OCI-LY1 (cell line): ENCODE results near the gene SCIN.

Experiments
- H2AFZ ChIP-seq: fragments of 200-600 bp; sonication (generic), shearing (Covaris generic); 2 replicates; pipeline ENCODE4 v1.6.0; 2014; ENCODE audit warnings: antibody characterized with exemption, mild to moderate bottlenecking, low read length
- H3F3A ChIP-seq: fragments of 200-600 bp; sonication (generic), shearing (Covaris generic); 2 replicates; pipeline ENCODE4 v1.6.0; 2014; ENCODE audit warnings: mild to moderate bottlenecking, antibody characterized with exemption, low read length, moderate library complexity; ENCODE audit not compliant: insufficient read depth
- H3K27ac ChIP-seq: fragments of 200-600 bp; sonication (generic); 2 replicates; pipeline ENCODE4 v1.5.1; 2014; ENCODE audit warnings: low read length, mixed run types, mild to moderate bottlenecking, low read depth; ENCODE audit not compliant: poor library complexity, severe bottlenecking
- H3K27me3 ChIP-seq: fragments of 200-600 bp; sonication (generic); 2 replicates; pipeline ENCODE4 v1.6.0; 2014; ENCODE audit warnings: antibody characterized with exemption, mild to moderate bottlenecking, low read length, moderate library complexity; ENCODE audit not compliant: insufficient read depth
- H3K36me3 ChIP-seq: fragments of 200-600 bp; sonication (generic); 2 replicates; pipeline ENCODE4 v1.6.1; 2014; ENCODE audit warnings: mild to moderate bottlenecking, antibody characterized with exemption, low read length, moderate library complexity, mixed read lengths; ENCODE audit not compliant: insufficient read depth
- H3K4me1 ChIP-seq: fragments of 200-600 bp; sonication (generic); 2 replicates; pipeline ENCODE4 v1.5.1; 2014; ENCODE audit warnings: mild to moderate bottlenecking, low read length, moderate library complexity; ENCODE audit not compliant: insufficient read depth, severe bottlenecking
- H3K4me2 ChIP-seq: fragments of 200-600 bp; sonication (generic), shearing (Covaris generic); 2 replicates; pipeline ENCODE4 v1.6.1; 2014; ENCODE audit warnings: low read length
- H3K4me3 ChIP-seq: fragments of 200-600 bp; sonication (generic); 2 replicates; pipeline ENCODE4 v1.5.1; 2014; ENCODE audit warnings: low read length, low read depth, mild to moderate bottlenecking, mixed read lengths; ENCODE audit not compliant: poor library complexity, severe bottlenecking
- H3K79me2 ChIP-seq: fragments of 200-600 bp; shearing (Covaris generic); 2 replicates; pipeline ENCODE4 v1.6.1; 2016; ENCODE audit warnings: mixed run types, low read length, mixed read lengths; ENCODE audit not compliant: insufficient read depth
- H3K9ac ChIP-seq: fragments of 200-600 bp; sonication (generic), shearing (Covaris generic); 2 replicates; pipeline ENCODE4 v1.6.1; 2014; ENCODE audit warnings: mild to moderate bottlenecking, low read length, mixed read lengths
- H3K9me2 ChIP-seq: fragments of 200-600 bp; sonication (generic), shearing (Covaris generic); 2 replicates; pipeline ENCODE4 v1.6.1; 2014; ENCODE audit warnings: low read depth, mild to moderate bottlenecking, low read length, mixed read lengths
- H3K9me3 ChIP-seq: fragments of 200-600 bp; shearing (Covaris generic); 2 replicates; pipeline ENCODE4 v1.6.1; 2014; ENCODE audit warnings: low read length, mixed read lengths
- H4K20me1 ChIP-seq: fragments of 200-600 bp; sonication (generic), shearing (Covaris generic); 2 replicates; pipeline ENCODE4 v1.6.0; 2016; ENCODE audit warnings: mild to moderate bottlenecking, low read length; ENCODE audit not compliant: insufficient read depth
- EZH2 ChIP-seq: fragments of 200-600 bp; sonication (generic), shearing (Covaris generic); IDR thresholded peaks from 2 replicates; pipeline ENCODE4 v1.8.0; 2017; ENCODE audit warnings: borderline replicate concordance, mixed run types, mild to moderate bottlenecking, antibody characterized with exemption, low read length, moderate library complexity, mixed read lengths
- TF ChIP-seq, protein P1 (sequence below): fragments of 200-600 bp; sonication (generic), shearing (Covaris generic); IDR thresholded peaks from 2 replicates; pipeline ENCODE4 v1.5.1; 2017; ENCODE audit warnings: mild to moderate bottlenecking, antibody characterized with exemption, low read length, moderate library complexity, mixed read lengths

SCIN gene

DNA sequence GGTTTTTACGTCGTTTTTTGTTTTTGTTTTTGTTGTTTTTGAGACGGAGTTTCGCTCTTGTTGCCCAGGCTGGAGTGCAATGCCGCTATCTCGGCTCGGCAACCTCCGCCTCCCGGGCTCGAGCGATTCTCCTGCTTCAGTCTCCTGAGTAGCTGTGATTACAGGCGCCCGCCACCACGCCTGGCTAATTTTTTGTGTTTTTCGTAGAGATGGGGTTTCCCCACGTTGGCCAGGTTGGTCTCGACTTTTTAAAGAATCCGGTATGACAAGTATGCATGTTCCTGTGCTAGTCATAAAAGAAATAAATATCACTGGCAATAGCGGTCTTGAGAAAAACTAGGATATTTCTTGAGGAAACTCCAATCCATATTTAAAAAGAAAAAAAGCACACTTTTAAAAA lies 114.2 kb downstream of the SCIN start:
- Histone ChIP-seq H3K27ac (no peak overlapping the region), H3K4me3 (no peak overlapping the region), H3K27me3 (no peaks in the 10 kb centered on the region), H3F3A (no peaks in the 10 kb centered on the region), H3K79me2 (no peaks in the 10 kb centered on the region), H3K4me1 (no peaks in the 10 kb centered on the region), H3K9me3 (no peaks in the 10 kb centered on the region), H3K36me3 (no peaks in the 10 kb centered on the region), H3K9ac (no peak overlapping the region), H2AFZ (no peak overlapping the region), H3K9me2 (no peaks in the 10 kb centered on the region), H3K4me2 (no peak overlapping the region), H4K20me1 (no peaks in the 10 kb centered on the region)
- TF ChIP-seq, protein P1, sequence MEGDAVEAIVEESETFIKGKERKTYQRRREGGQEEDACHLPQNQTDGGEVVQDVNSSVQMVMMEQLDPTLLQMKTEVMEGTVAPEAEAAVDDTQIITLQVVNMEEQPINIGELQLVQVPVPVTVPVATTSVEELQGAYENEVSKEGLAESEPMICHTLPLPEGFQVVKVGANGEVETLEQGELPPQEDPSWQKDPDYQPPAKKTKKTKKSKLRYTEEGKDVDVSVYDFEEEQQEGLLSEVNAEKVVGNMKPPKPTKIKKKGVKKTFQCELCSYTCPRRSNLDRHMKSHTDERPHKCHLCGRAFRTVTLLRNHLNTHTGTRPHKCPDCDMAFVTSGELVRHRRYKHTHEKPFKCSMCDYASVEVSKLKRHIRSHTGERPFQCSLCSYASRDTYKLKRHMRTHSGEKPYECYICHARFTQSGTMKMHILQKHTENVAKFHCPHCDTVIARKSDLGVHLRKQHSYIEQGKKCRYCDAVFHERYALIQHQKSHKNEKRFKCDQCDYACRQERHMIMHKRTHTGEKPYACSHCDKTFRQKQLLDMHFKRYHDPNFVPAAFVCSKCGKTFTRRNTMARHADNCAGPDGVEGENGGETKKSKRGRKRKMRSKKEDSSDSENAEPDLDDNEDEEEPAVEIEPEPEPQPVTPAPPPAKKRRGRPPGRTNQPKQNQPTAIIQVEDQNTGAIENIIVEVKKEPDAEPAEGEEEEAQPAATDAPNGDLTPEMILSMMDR: no peak
- no peak for TF ChIP-seq EZH2

DNA sequence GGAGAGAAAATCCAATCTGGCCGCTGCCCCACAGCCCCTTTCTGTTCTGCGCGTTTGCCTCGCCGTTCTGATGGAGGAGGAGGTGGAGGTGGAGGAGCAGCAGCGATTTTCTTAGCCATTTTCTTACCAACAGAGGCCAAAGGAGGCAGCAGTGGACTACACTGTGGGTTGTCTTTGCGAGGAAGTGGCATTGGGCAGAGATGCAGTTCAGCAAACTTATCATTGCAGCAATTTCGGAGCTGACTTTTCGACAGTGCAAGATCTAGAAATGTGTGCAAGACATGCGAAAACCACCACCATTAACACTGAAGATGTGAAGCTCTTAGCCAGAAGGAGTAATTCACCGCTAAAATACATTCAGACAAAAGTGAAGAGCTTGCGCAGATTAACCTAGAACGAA lies 115.0 kb downstream of the SCIN start:
- Histone ChIP-seq H3K9me3 (no peaks in the 10 kb centered on the region), H3K9me2 (no peaks in the 10 kb centered on the region), H3K27me3 (no peaks in the 10 kb centered on the region), H3K27ac (no peak overlapping the region), H3F3A (no peaks in the 10 kb centered on the region), H3K9ac (no peak overlapping the region), H4K20me1 (no peaks in the 10 kb centered on the region), H3K4me2 (no peak overlapping the region), H3K79me2 (no peaks in the 10 kb centered on the region), H3K36me3 (no peaks in the 10 kb centered on the region), H3K4me3 (no peak overlapping the region), H3K4me1 (no peaks in the 10 kb centered on the region), H2AFZ (no peak overlapping the region)
- TF ChIP-seq, protein P1: no peak; the same call in 1 of the 2 replicates
- TF ChIP-seq EZH2: no peak

DNA sequence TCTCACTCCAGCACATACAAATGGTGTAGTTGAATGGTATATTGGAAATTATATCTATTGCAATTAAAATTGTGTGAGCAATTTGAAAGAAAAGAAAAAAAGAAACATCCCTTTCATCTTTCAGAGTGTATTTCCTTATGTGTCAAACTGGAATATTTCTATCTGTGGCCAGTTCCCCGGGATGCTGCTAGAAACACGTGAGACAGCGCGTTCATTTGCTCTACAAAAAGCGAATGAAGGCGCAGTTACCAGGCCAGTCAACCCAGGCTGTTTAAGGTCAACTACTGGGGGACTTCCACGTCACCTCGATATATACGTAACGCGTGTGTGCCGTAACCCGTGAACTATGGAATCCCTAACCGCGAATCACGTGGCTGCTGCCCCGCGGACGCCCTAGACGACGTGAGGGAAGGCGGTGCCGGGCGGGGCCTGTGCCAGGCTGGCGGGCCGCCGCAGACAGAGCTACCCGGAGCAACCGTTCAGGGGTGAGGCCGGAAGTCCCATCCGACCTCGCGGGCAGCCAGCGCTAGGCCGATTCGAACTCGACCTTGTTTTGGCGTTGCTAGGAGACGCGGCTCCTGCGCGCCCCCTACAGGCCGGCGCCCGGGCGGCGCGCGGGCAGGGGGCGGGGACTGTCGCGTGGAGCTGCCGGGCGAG lies 115.8 kb downstream of the SCIN start:
- TF ChIP-seq EZH2: no peak
- TF ChIP-seq, protein P1: no peak
- H3K27ac ChIP-seq: no peak overlapping the region
- H3F3A ChIP-seq: no peaks in the 10 kb centered on the region
- H3K9ac ChIP-seq: no peak overlapping the region
- no peaks in the 10 kb centered on the region for H3K9me3 ChIP-seq
- H3K79me2 ChIP-seq: no peaks in the 10 kb centered on the region
- H2AFZ ChIP-seq: no peak overlapping the region
- H3K36me3 ChIP-seq: no peaks in the 10 kb centered on the region
- no peaks in the 10 kb centered on the region for H3K9me2 ChIP-seq
- H3K4me2 ChIP-seq: no peak overlapping the region
- H3K4me3 ChIP-seq: no peak overlapping the region
- no peaks in the 10 kb centered on the region for H4K20me1 ChIP-seq
- no peaks in the 10 kb centered on the region for H3K27me3 ChIP-seq
- H3K4me1 ChIP-seq: no peaks in the 10 kb centered on the region
